Caco-2 (cell line): Measurements from ENCODE around the gene TMEM204. TPM values are rescaled to one million over a fixed set of nuclear protein-coding genes. Genes with fewer than 3 reads are reported as not detected.

Source experiments
- BruUV-seq: library from RNA; stranded (reverse); fragments of 400-500 nt; replicated peaks from 2 replicates; lab custom pipeline; 2021; lab: Mats Ljungman, UMichigan
- CTCF ChIA-PET: fragments of 300-600 bp; sonication (Branson Sonifier 250); formaldehyde crosslinking; loops from one replicate; lab custom pipeline; 2022; ENCODE audit warnings: antibody characterized with exemption; lab: Charles Lee
- POLR2A ChIA-PET: fragments of 300-600 bp; sonication (Branson Sonifier 250); formaldehyde crosslinking; loops from one replicate; lab custom pipeline; 2022; ENCODE audit warnings: antibody characterized with exemption; lab: Charles Lee
- DNase-seq, 2 experiments: peaks; one replicate each; pipeline versions ENCODE4 v3.0.0 to v3.0.0-alpha.2; 2020 to 2022
- H3K27me3 ChIP-seq: replicated peaks from 2 replicates; pipeline ENCODE4 v1.6.0; 2011; ENCODE audit warnings: low read length; ENCODE audit not compliant: control insufficient read depth, insufficient read depth
- H3K36me3 ChIP-seq: 2 replicates; pipeline ENCODE4 v1.5.1; 2011; ENCODE audit warnings: low read length; ENCODE audit not compliant: control insufficient read depth, insufficient read depth
- H3K4me1 ChIP-seq: fragments of 250-450 bp; sonication (Bioruptor Pico); 2 replicates; pipeline ENCODE4 v1.5.1; 2020; ENCODE audit warnings: mild to moderate bottlenecking
- H3K4me3 ChIP-seq: 2 replicates; pipeline ENCODE4 v1.5.1; 2011; ENCODE audit warnings: low read depth, mild to moderate bottlenecking, control low read depth, low read length
- H3K9me3 ChIP-seq: fragments of 250-450 bp; sonication (Bioruptor Pico); 2 replicates; pipeline ENCODE4 v1.5.1; 2020; ENCODE audit warnings: mild to moderate bottlenecking, moderate library complexity
- H3K27ac Mint-ChIP-seq: one replicate; pipeline ENCODE4 v1.8.0; 2022; ENCODE audit warnings: mixed read lengths; ENCODE audit not compliant: unreplicated experiment
- H3K27me3 Mint-ChIP-seq: one replicate; pipeline ENCODE4 v1.8.0; 2022; ENCODE audit warnings: mixed read lengths; ENCODE audit not compliant: insufficient read depth, unreplicated experiment
- H3K36me3 Mint-ChIP-seq: one replicate; pipeline ENCODE4 v1.8.0; 2022; ENCODE audit warnings: mild to moderate bottlenecking, mixed read lengths; ENCODE audit not compliant: insufficient read depth, unreplicated experiment
- H3K4me1 Mint-ChIP-seq: one replicate; pipeline ENCODE4 v1.8.0; 2022; ENCODE audit warnings: low read depth, mixed read lengths; ENCODE audit not compliant: unreplicated experiment
- H3K4me3 Mint-ChIP-seq: one replicate; pipeline ENCODE4 v1.8.0; 2022; ENCODE audit warnings: mild to moderate bottlenecking, moderate library complexity, mixed read lengths; ENCODE audit not compliant: unreplicated experiment
- H3K9me3 Mint-ChIP-seq: one replicate; pipeline ENCODE4 v1.8.0; 2022; ENCODE audit warnings: mixed read lengths; ENCODE audit not compliant: unreplicated experiment
- intact Hi-C: fragments of 100-400 bp; cut with micrococcal nuclease; formaldehyde crosslinking; loops from one replicate; pipeline ENCODE4 v1.10.0; 2022; ENCODE audit not compliant: unreplicated experiment
- total RNA-seq: library from RNA; stranded (reverse); gene quantifications from 2 replicates; pipeline ENCODE4 v1.2.3, GENCODE V29; 2022
- TF ChIP-seq, protein P1 (sequence below), 2 experiments: fragments of 200-600 bp in 1 of 2; IDR thresholded peaks; 1 replicate in 1 of 2; 2 replicates in 1 of 2; pipeline versions ENCODE4 v1.5.1 to v1.8.0; 2011 to 2022; ENCODE audit warnings: antibody characterized with exemption in 1 of 2, control low read depth in 1 of 2, inconsistent platforms in 1 of 2, low read depth in 1 of 2, low read length in 1 of 2, mild to moderate bottlenecking in 1 of 2, moderate library complexity in 1 of 2; ENCODE audit not compliant: insufficient read depth in 1 of 2, severe bottlenecking in 1 of 2, unreplicated experiment in 1 of 2

TMEM204 gene
- total RNA-seq, 1 experiment from 2014 or later: not detected

DNA sequence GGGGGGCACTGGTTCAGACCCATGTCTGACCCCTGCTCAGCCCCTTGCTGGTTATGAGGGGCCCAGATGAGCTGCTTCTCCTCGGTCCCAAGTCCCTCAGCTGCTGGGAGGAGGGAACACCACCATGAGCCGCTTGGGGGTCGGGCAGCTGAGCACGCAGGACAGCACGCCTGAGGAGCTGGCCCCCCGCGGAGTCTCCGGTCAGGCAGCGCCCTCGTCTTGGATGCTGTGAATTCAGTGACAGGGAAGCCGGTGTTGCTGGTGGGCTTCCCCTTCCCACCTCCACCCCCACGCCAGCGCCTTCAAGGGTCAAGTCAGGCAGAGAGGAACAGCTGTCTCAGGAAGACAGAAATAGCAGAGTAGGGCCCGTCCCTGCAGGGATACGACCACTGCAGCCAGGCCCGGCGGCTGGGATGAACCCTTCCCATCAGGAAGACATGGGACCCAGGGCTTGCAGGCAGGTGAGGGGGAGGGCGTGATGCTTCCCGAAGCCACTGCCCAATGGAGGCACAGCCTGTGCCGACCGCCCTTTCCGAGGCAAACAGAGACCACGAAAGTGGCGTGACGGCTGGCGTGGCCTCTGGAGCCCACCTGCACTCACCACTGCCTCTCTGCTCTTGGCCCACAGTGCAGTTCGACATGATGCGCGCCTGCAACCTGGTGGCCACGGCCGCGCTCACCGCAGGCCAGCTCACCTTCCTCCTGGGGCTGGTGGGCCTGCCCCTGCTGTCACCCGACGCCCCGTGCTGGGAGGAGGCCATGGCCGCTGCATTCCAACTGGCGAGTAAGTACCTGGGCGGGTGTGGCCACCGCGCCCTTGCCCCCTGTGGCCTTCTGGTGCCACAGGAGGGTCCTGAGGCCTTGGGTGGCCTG, 8.1 kb downstream of the TMEM204 start:
- CTCF ChIA-PET: no interaction called here
- no peak for DNase-seq
- no TSS peak for BruUV-seq

DNA sequence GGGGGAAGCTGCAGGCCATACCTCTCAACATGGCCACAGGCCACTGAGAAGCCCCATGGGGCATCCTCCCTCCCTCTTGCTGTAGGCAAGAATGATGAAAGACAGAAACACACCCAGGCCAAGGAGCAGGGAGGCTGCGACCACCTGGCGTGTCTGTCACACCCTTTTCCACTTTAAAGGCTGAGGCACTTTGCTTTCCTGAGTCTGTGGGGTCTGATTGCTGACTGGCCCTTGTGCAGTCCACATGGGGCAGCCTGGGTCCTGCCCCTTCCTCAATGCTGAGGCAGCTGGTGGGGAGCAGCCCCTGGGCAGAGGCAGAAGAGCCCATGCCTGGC, 8.7 kb downstream of the TMEM204 start:
- no peaks in the 10 kb centered on the region for H3K9me3 ChIP-seq
- no peak for DNase-seq
- H3K27me3 ChIP-seq: no peaks in the 10 kb centered on the region
- intact Hi-C loops: no loop called here
- no peaks in the 10 kb centered on the region for H3K36me3 ChIP-seq
- ChIA-PET CTCF (no interaction called here), POLR2A (no interaction called here)
- H3K4me1 Mint-ChIP-seq: no peaks in the 10 kb centered on the region
- no TSS peak for BruUV-seq
- no peak overlapping the region for H3K4me3 Mint-ChIP-seq
- TF ChIP-seq, protein P1, sequence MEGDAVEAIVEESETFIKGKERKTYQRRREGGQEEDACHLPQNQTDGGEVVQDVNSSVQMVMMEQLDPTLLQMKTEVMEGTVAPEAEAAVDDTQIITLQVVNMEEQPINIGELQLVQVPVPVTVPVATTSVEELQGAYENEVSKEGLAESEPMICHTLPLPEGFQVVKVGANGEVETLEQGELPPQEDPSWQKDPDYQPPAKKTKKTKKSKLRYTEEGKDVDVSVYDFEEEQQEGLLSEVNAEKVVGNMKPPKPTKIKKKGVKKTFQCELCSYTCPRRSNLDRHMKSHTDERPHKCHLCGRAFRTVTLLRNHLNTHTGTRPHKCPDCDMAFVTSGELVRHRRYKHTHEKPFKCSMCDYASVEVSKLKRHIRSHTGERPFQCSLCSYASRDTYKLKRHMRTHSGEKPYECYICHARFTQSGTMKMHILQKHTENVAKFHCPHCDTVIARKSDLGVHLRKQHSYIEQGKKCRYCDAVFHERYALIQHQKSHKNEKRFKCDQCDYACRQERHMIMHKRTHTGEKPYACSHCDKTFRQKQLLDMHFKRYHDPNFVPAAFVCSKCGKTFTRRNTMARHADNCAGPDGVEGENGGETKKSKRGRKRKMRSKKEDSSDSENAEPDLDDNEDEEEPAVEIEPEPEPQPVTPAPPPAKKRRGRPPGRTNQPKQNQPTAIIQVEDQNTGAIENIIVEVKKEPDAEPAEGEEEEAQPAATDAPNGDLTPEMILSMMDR (IDR thresholded peaks at IDR 0.05; ENCODE audit: insufficient read depth in 1 of 2, low read depth in 1 of 2, low read length in 1 of 2, severe bottlenecking in 1 of 2, unreplicated experiment in 1 of 2): no peak
- no peaks in the 10 kb centered on the region for H3K27me3 Mint-ChIP-seq
- no peaks in the 10 kb centered on the region for H3K9me3 Mint-ChIP-seq
- H3K36me3 Mint-ChIP-seq: no peaks in the 10 kb centered on the region
- no peaks in the 10 kb centered on the region for H3K4me1 ChIP-seq
- H3K27ac Mint-ChIP-seq: no peak overlapping the region
- H3K4me3 ChIP-seq: no peak overlapping the region

More for the DNA sequence above, 8.1 kb downstream of the TMEM204 start:
- H3K36me3 Mint-ChIP-seq: no peaks in the 10 kb centered on the region
- H3K27me3 Mint-ChIP-seq: no peaks in the 10 kb centered on the region
- H3K4me1 ChIP-seq: no peaks in the 10 kb centered on the region
- H3K27ac Mint-ChIP-seq: no peak overlapping the region
- intact Hi-C loops: no loop called here
- no peak overlapping the region for H3K4me3 Mint-ChIP-seq
- no peaks in the 10 kb centered on the region for H3K27me3 ChIP-seq
- H3K9me3 Mint-ChIP-seq: no peaks in the 10 kb centered on the region
- H3K4me1 Mint-ChIP-seq: no peaks in the 10 kb centered on the region
- TF ChIP-seq, protein P1 (IDR thresholded peaks at IDR 0.05; ENCODE audit: insufficient read depth in 1 of 2, low read depth in 1 of 2, low read length in 1 of 2, severe bottlenecking in 1 of 2, unreplicated experiment in 1 of 2): no peak
- POLR2A ChIA-PET: no interaction called here
- no peaks in the 10 kb centered on the region for H3K36me3 ChIP-seq
- H3K9me3 ChIP-seq: no peaks in the 10 kb centered on the region
- H3K4me3 ChIP-seq: no peak overlapping the region

DNA sequence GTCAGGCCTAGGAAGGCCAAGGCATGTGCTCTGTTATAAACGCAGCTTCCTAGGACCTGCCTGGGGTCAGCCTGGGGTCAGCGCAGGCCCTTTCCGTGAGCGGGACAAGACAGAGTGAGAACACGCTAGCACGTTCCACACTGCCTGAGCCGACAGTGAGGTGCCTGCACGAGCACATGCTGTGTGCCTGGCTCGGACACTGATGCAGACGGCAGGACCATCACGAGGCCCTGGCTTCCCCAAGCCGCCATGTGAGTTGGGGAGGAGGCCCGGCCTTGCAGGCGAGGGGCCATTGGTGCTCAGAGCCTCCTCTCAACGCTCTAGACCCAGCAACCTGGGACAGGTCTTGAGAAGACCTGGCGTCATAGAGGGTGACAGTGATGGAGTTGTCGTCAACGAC, 9.1 kb downstream of the TMEM204 start:
- Mint-ChIP-seq H3K27ac (no peak overlapping the region), H3K36me3 (no peaks in the 10 kb centered on the region), H3K4me1 (no peaks in the 10 kb centered on the region), H3K27me3 (no peaks in the 10 kb centered on the region), H3K9me3 (no peaks in the 10 kb centered on the region), H3K4me3 (no peak overlapping the region)
- Histone ChIP-seq H3K4me1 (no peaks in the 10 kb centered on the region), H3K36me3 (no peaks in the 10 kb centered on the region), H3K9me3 (no peaks in the 10 kb centered on the region), H3K27me3 (no peaks in the 10 kb centered on the region), H3K4me3 (no peak overlapping the region)
- ChIA-PET CTCF (no interaction called here), POLR2A (no interaction called here)
- intact Hi-C loops: no loop called here
- DNase-seq: no peak
- TF ChIP-seq, protein P1 (IDR thresholded peaks at IDR 0.05; ENCODE audit: insufficient read depth in 1 of 2, low read depth in 1 of 2, low read length in 1 of 2, severe bottlenecking in 1 of 2, unreplicated experiment in 1 of 2): no peak
- no TSS peak for BruUV-seq
